SK-N-SH (cell line): ENCODE results near the gene DHX36.

Experiments
- CTCF ChIP-seq: fragments of 200-600 bp; sonication (generic); IDR thresholded peaks from 2 replicates; pipeline ENCODE4 v1.6.1; 2017; ENCODE audit warnings: antibody characterized with exemption, mild to moderate bottlenecking, moderate library complexity
- YY1 ChIP-seq: IDR thresholded peaks from 2 replicates; pipeline ENCODE4 v1.4.0; 2012; ENCODE audit warnings: low read depth, mild to moderate bottlenecking
- TF ChIP-seq, protein P1 (sequence below): IDR thresholded peaks from 2 replicates; pipeline ENCODE4 v1.6.1; 2012; ENCODE audit warnings: mild to moderate bottlenecking, low read depth, low read length, moderate library complexity

DNA sequence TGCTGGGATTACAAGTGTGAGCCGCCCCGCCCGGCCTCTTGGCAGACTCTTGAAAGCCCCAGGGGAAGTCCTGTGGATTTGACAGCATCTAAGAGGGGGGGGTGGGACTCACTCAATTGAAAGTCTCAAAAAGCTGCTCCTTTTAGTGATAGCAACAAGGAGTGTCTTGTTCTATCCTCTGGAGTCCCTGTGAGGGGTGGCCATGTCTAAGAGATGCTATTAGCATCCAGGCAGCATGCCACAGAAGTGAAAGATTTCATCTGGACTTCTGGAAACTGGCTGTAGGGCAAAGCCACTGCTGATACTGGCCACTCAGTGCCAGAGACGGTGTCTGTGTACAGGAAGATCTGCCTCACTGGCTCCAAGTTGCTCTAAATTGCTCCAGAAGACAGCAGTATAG, 74.0 kb downstream of the DHX36 start:
- no peak for TF ChIP-seq YY1
- TF ChIP-seq CTCF = no peak
- TF ChIP-seq, protein P1, sequence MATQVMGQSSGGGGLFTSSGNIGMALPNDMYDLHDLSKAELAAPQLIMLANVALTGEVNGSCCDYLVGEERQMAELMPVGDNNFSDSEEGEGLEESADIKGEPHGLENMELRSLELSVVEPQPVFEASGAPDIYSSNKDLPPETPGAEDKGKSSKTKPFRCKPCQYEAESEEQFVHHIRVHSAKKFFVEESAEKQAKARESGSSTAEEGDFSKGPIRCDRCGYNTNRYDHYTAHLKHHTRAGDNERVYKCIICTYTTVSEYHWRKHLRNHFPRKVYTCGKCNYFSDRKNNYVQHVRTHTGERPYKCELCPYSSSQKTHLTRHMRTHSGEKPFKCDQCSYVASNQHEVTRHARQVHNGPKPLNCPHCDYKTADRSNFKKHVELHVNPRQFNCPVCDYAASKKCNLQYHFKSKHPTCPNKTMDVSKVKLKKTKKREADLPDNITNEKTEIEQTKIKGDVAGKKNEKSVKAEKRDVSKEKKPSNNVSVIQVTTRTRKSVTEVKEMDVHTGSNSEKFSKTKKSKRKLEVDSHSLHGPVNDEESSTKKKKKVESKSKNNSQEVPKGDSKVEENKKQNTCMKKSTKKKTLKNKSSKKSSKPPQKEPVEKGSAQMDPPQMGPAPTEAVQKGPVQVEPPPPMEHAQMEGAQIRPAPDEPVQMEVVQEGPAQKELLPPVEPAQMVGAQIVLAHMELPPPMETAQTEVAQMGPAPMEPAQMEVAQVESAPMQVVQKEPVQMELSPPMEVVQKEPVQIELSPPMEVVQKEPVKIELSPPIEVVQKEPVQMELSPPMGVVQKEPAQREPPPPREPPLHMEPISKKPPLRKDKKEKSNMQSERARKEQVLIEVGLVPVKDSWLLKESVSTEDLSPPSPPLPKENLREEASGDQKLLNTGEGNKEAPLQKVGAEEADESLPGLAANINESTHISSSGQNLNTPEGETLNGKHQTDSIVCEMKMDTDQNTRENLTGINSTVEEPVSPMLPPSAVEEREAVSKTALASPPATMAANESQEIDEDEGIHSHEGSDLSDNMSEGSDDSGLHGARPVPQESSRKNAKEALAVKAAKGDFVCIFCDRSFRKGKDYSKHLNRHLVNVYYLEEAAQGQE = no peak
